Prostate gland (tissue), 2 donors: ENCODE results near the gene INPP5J.
"Not testable (repeated sequence)": the region's sequence is repeated elsewhere in the genome, so short reads cannot be mapped to it uniquely, and the experiment has no call there.

Source experiments
- POLR2A ChIP-seq: fragments of 450-650 bp; IDR thresholded peaks from one replicate; pipeline ENCODE4 v1.6.1; 2016; ENCODE audit warnings: antibody characterized with exemption, mild to moderate bottlenecking
- TF ChIP-seq, protein P1 (sequence below), 4 experiments: fragments of 200-600 bp in 2 of 4; fragments of 450-650 bp in 2 of 4; sonication (generic) in 2 of 4; IDR thresholded peaks; 1 replicate in 3 of 4; 2 replicates in 1 of 4; pipeline ENCODE4 v1.5.1; 2016 to 2019; ENCODE audit warnings: antibody characterized with exemption in 4 of 4, mild to moderate bottlenecking in 2 of 4, moderate library complexity in 2 of 4

- TF ChIP-seq, protein P1, sequence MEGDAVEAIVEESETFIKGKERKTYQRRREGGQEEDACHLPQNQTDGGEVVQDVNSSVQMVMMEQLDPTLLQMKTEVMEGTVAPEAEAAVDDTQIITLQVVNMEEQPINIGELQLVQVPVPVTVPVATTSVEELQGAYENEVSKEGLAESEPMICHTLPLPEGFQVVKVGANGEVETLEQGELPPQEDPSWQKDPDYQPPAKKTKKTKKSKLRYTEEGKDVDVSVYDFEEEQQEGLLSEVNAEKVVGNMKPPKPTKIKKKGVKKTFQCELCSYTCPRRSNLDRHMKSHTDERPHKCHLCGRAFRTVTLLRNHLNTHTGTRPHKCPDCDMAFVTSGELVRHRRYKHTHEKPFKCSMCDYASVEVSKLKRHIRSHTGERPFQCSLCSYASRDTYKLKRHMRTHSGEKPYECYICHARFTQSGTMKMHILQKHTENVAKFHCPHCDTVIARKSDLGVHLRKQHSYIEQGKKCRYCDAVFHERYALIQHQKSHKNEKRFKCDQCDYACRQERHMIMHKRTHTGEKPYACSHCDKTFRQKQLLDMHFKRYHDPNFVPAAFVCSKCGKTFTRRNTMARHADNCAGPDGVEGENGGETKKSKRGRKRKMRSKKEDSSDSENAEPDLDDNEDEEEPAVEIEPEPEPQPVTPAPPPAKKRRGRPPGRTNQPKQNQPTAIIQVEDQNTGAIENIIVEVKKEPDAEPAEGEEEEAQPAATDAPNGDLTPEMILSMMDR (IDR thresholded peaks at IDR 0.05) = not testable (repeated sequence)
- not testable (repeated sequence) for TF ChIP-seq POLR2A
These were observed 49.6 kb upstream of the INPP5J start for GRCh38 chr22:31073125-31073524.
